Testis (tissue), 2 donors: ENCODE data around the gene EPB41L2.
A peak's percentile ranks its signal among the peaks of the same experiment; 100 is the strongest.

Source experiments
- CTCF ChIP-seq, 3 experiments: fragments of 450-650 bp in 2 of 3; fragments of 200-600 bp in 1 of 3; sonication (generic) in 1 of 3; IDR thresholded peaks; one replicate each; pipeline ENCODE4 v1.5.1; 2016 to 2019; ENCODE audit warnings: antibody characterized with exemption in 3 of 3, mild to moderate bottlenecking in 2 of 3, moderate library complexity in 1 of 3
- POLR2A ChIP-seq: fragments of 450-650 bp; IDR thresholded peaks from one replicate; pipeline ENCODE4 v1.6.1; 2017; ENCODE audit warnings: antibody characterized with exemption, mild to moderate bottlenecking, moderate library complexity

GRCh38 chr6:130843575-130844320, 219.3 kb downstream of the EPB41L2 start:
- TF ChIP-seq CTCF (IDR thresholded peaks at IDR 0.05) (peak in 2 of 3 experiments; percentile 30 to 34), POLR2A (no peak)
